Spleen (tissue), 11 donors: ENCODE measurements around the gene SIDT2. TPM values are rescaled to one million over a fixed set of nuclear protein-coding genes. Genes with fewer than 3 reads are reported as not detected.

ENCODE experiments used
- DNase-seq: peaks from one replicate; pipeline ENCODE4 v3.0.0-alpha.2; 2020
- H3K27ac ChIP-seq, 8 donors: fragments of 200-600 bp; sonication (generic) in 7 of 8; 1 replicate in 4 of 8; 2 replicates in 4 of 8; pipeline versions ENCODE4 v1.5.0 to v1.8.0; 2016 to 2021; ENCODE audit warnings: inconsistent platforms in 4 of 8, mild to moderate bottlenecking in 4 of 8, moderate library complexity in 1 of 8
- H3K27me3 ChIP-seq, 7 donors: fragments of 200-600 bp; sonication (generic) in 6 of 7; replicated peaks in 1 of 7; 1 replicate in 4 of 7; 2 replicates in 3 of 7; pipeline versions ENCODE4 v1.5.0 to v1.8.0; 2016 to 2021; ENCODE audit warnings: inconsistent platforms in 3 of 7, mild to moderate bottlenecking in 1 of 7
- H3K36me3 ChIP-seq, 6 donors: fragments of 200-600 bp; sonication (generic) in 5 of 6; 1 replicate in 4 of 6; 2 replicates in 2 of 6; pipeline versions ENCODE4 v1.5.0 to v1.8.0; 2016 to 2021; ENCODE audit warnings: inconsistent platforms in 2 of 6
- H3K4me1 ChIP-seq, 6 donors: fragments of 200-600 bp; sonication (generic) in 5 of 6; 1 replicate in 3 of 6; 2 replicates in 3 of 6; pipeline versions ENCODE4 v1.5.0 to v1.8.0; 2016 to 2021; ENCODE audit warnings: inconsistent platforms in 3 of 6
- H3K4me3 ChIP-seq, 8 donors: fragments of 200-600 bp; sonication (generic) in 7 of 8; 1 replicate in 4 of 8; 2 replicates in 4 of 8; pipeline versions ENCODE4 v1.5.0 to v1.8.0; 2016 to 2021; ENCODE audit warnings: inconsistent platforms in 4 of 8, mild to moderate bottlenecking in 4 of 8, moderate library complexity in 2 of 8
- H3K9me3 ChIP-seq, 8 donors: fragments of 200-600 bp; sonication (generic) in 7 of 8; 1 replicate in 4 of 8; 2 replicates in 4 of 8; pipeline versions ENCODE4 v1.5.0 to v1.8.0; 2016 to 2021; ENCODE audit warnings: inconsistent platforms in 4 of 8
- POLR2A ChIP-seq, 3 donors: fragments of 450-650 bp; IDR thresholded peaks; one replicate each; pipeline ENCODE4 v1.5.1; 2017; ENCODE audit warnings: antibody characterized with exemption in 3 of 3, mild to moderate bottlenecking in 1 of 3
- POLR2AphosphoS5 ChIP-seq, 3 donors: sonication (generic); formaldehyde crosslinking; IDR thresholded peaks; one replicate each; pipeline ENCODE4 v1.5.1; 2017; ENCODE audit warnings: antibody characterized with exemption in 3 of 3
- WGBS, 5 donors: extraction: QIAGEN DNeasy Blood & Tissue Kit in 3 of 5; methylation state at CpG; one replicate each; pipeline versions ENCODE4 v1.1.5 to v1.1.7; 2013 to 2018; 5-methylcytosine and 5-hydroxymethylcytosine counted together
- intact Hi-C: fragments of 100-400 bp; cut with DNase I; formaldehyde crosslinking; loops from one replicate; pipeline ENCODE4 v1.15.0; 2023; ENCODE audit warnings: low total_unique reads
- polyA plus RNA-seq, 3 donors: library from polyadenylated mRNA; stranded (reverse); fragments of 200-250 nt; gene quantifications; one replicate each; pipeline ENCODE4 v1.2.1, GENCODE V29; 2013
- total RNA-seq, 7 donors: library from RNA; depleted of rRNA in 3 of 7; stranded (reverse); fragments of >200 nt in 3 of 7; fragmentation: NEBNext Ultra II Directional in 4 of 7; extraction: Animal tissue kit (Norgen Biotek cat#: 25700) in 4 of 7; gene quantifications; one replicate each; pipeline versions ENCODE4 v1.1.0 to v1.2.1, GENCODE V29; 2016 to 2021
- TF ChIP-seq, protein P1 (sequence below), 11 experiments: fragments of 200-600 bp in 7 of 11; fragments of 450-650 bp in 4 of 11; sonication (generic) in 4 of 11; IDR thresholded peaks in 8 of 11; conservative IDR thresholded peaks in 3 of 11; 1 replicate in 7 of 11; 2 replicates in 4 of 11; pipeline versions ENCODE4 v1.4.0 to v1.8.0; 2016 to 2021; ENCODE audit warnings: antibody characterized with exemption in 11 of 11, inconsistent platforms in 4 of 11, mild to moderate bottlenecking in 1 of 11
- donor health status: healthy with polysubstance abuse.
- donor health status: DM: no; HTN: no; CAD: no; lungs with moderate emphysema.
- donor health status: DM: no; HTN: no; CAD: no.
- donor health status: Bipolar disorder and iron deficiency.
- donor health status: healthy.
- donor health status: DM: no; HTN: no; CAD: no.
- donor health status: DM: yes; HTN: yes; CAD: no.

SIDT2 gene
- total and polyA plus RNA-seq, 10 donors = 21.3 to 83.8 (median 51.8) TPM

DNA sequence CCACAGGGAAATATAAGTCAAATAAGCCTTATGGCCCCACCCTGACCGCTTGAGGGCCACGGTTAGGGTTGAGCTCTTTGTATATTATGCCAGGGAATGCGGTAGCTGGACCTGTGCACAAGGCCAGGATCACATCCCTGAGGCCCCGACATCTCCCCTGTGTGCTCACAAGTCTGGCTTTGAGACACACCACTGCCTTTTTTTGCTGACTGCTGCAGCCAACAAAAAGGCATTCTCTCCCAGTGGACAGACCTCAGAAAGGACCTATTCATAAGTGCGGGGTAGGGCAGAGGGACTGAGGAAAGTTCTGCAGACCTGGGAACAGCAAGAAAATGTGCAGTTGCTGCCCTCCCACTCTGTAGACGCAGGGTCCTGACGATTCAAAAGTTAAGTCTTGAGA lies 3.4 kb upstream of the SIDT2 start:
- Histone ChIP-seq H3K4me3 (no peak overlapping the region), H3K36me3 (peaks cover 0 to 20% (median 6%) of the 10 kb centered on the region in 6 donors), H3K9me3 (no peaks in the 10 kb centered on the region), H3K27me3 (no peaks in the 10 kb centered on the region), H3K27ac (no peak overlapping the region), H3K4me1 (peaks cover 6 to 39% (median 21%) of the 10 kb centered on the region in 6 donors)
- no peak for DNase-seq
- TF ChIP-seq, protein P1, sequence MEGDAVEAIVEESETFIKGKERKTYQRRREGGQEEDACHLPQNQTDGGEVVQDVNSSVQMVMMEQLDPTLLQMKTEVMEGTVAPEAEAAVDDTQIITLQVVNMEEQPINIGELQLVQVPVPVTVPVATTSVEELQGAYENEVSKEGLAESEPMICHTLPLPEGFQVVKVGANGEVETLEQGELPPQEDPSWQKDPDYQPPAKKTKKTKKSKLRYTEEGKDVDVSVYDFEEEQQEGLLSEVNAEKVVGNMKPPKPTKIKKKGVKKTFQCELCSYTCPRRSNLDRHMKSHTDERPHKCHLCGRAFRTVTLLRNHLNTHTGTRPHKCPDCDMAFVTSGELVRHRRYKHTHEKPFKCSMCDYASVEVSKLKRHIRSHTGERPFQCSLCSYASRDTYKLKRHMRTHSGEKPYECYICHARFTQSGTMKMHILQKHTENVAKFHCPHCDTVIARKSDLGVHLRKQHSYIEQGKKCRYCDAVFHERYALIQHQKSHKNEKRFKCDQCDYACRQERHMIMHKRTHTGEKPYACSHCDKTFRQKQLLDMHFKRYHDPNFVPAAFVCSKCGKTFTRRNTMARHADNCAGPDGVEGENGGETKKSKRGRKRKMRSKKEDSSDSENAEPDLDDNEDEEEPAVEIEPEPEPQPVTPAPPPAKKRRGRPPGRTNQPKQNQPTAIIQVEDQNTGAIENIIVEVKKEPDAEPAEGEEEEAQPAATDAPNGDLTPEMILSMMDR (IDR thresholded peaks at IDR 0.05 in 8 of 11, conservative IDR thresholded peaks at IDR 0.05 in 3 of 11) = no peak
- TF ChIP-seq POLR2A (IDR thresholded peaks at IDR 0.05) (no peak), POLR2AphosphoS5 (IDR thresholded peaks at IDR 0.05) (no peak)
- 79 to 84% (median 81%) methylated on average over 6 to 7 of the region's 7 CpGs for WGBS, 5 donors
- intact Hi-C loops = no loop called here

DNA sequence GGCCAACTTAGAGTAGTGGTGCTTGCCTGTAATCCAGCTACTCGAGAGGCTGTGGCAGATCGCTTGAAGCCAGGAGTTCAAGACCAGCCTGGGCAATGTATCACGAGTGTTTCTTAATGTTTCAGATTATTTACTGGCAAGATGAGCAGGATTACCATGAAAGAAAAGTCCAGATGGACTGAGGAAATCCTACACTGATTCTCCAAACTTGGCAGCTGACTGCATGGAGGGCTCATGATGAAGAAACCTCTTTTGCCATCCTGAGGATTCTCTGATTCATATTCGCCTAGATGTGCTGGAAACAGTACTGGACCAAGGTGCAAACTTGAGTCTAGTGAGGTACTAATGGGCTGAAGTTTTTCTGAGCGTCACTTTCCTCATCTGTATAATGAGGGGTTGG lies 2.8 kb upstream of the SIDT2 start:
- 93 to 98% (median 95%) methylated on average over 5 of the region's 5 CpGs for WGBS, 5 donors
- no peak for DNase-seq
- intact Hi-C loops = no loop called here

DNA sequence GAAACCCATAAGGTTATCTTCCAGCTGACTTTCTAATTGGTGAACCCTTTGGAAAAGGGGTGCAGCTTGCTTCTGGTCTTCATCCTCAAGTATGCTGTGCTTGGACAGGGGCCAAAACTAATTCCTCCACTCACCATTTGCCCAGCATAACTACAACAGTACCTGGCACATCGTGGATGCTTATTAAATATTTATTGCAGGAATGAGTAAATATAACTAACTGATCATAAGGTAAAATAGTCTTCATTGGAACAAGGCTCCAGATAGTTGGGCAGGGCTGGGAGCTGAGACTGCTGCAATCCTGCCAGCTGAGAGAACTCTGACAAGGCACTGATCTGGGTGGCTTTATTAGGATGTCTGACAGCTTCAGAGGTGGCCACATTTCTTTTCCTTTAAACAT lies 2.4 kb upstream of the SIDT2 start:
- H3K9me3 ChIP-seq = no peaks in the 10 kb centered on the region
- no peaks in the 10 kb centered on the region for H3K27me3 ChIP-seq
- TF ChIP-seq, protein P1 (IDR thresholded peaks at IDR 0.05 in 8 of 11, conservative IDR thresholded peaks at IDR 0.05 in 3 of 11) = no peak
- TF ChIP-seq POLR2A (IDR thresholded peaks at IDR 0.05) = no peak
- TF ChIP-seq POLR2AphosphoS5 (IDR thresholded peaks at IDR 0.05) = no peak
- no peak overlapping the region for H3K4me3 ChIP-seq
- H3K27ac ChIP-seq = no peak overlapping the region
- H3K4me1 ChIP-seq = peaks cover 16 to 50% (median 32%) of the 10 kb centered on the region in 6 donors
- H3K36me3 ChIP-seq = peaks cover 0 to 9% (median 1%) of the 10 kb centered on the region in 6 donors
- WGBS, 5 donors = 85 to 100% (median 91%) methylated on average over 1 of the region's 1 CpG
- no peak for DNase-seq
- intact Hi-C loops = no loop called here

More for the DNA sequence above, 2.8 kb upstream of the SIDT2 start:
- Histone ChIP-seq H3K4me1 (peaks cover 12 to 46% (median 28%) of the 10 kb centered on the region in 6 donors), H3K9me3 (no peaks in the 10 kb centered on the region), H3K27ac (no peak overlapping the region), H3K27me3 (no peaks in the 10 kb centered on the region), H3K4me3 (no peak overlapping the region), H3K36me3 (peaks cover 0 to 13% (median 3%) of the 10 kb centered on the region in 6 donors)
- TF ChIP-seq, protein P1 (IDR thresholded peaks at IDR 0.05 in 8 of 11, conservative IDR thresholded peaks at IDR 0.05 in 3 of 11) = no peak
- no peak for TF ChIP-seq POLR2A (IDR thresholded peaks at IDR 0.05)
- TF ChIP-seq POLR2AphosphoS5 (IDR thresholded peaks at IDR 0.05) = no peak

DNA sequence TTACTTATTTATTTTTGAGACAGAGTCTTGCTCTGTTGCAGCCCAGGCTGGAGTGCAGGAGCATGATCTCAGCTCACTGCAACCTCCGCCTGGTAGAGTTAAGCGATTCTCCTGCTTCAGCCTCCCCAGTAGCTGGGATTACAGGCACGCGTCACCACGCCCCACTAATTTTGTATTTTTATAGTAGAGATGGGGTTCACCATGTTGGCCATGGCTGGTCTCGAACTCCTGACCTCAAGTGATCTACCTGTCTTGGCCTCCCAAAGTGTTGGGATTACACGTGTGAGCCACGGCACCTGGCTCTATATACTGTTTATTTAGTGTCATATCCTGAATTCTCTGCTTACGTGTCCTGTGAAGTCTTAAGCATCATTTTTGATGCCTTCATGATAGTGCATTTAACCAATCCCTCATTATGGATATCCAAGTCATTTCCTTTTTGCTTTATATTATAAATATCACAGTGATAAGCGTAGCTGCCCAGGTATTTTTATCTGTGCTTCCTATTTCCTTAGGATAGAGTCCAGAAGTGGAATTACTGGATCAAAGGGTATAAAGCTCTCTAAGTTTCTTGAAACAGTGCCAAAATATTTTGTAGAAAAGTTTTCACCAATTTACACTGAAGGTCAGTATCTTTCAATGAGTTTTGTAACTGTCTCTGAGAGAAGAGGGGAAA lies 871 bp upstream of the SIDT2 start:
- H3K4me3 ChIP-seq = peak overlapping the region in 5 of 8 donors; percentile 81 to 92 (median 90)
- peaks cover 0 to 13% (median 9%) of the 10 kb centered on the region in 6 donors for H3K36me3 ChIP-seq
- H3K27me3 ChIP-seq = no peaks in the 10 kb centered on the region
- peak overlapping the region in 6 of 8 donors; percentile 86 to 97 (median 96) for H3K27ac ChIP-seq
- peaks cover 19 to 55% (median 37%) of the 10 kb centered on the region in 6 donors for H3K4me1 ChIP-seq
- no peaks in the 10 kb centered on the region for H3K9me3 ChIP-seq
- intact Hi-C loops = no loop called here
- no peak for DNase-seq
- TF ChIP-seq POLR2AphosphoS5 (IDR thresholded peaks at IDR 0.05) = no peak
- TF ChIP-seq, protein P1 (IDR thresholded peaks at IDR 0.05 in 8 of 11, conservative IDR thresholded peaks at IDR 0.05 in 3 of 11) = no peak
- TF ChIP-seq POLR2A (IDR thresholded peaks at IDR 0.05) = no peak
- WGBS, 5 donors = 79 to 89% (median 85%) methylated on average over 10 of the region's 10 CpGs
